Left ventricle myocardium inferior (tissue), 1 donor: ENCODE results near the gene SASH1. TPM values are rescaled to one million over a fixed set of nuclear protein-coding genes. Genes with fewer than 3 reads are reported as not detected.

Source experiments
- DNase-seq: peaks from one replicate; pipeline ENCODE4 v3.0.0-alpha.2; 2020
- H3K27ac ChIP-seq: fragments of 200-600 bp; replicated peaks from 2 replicates; pipeline ENCODE4 v1.8.0; 2021
- H3K27me3 ChIP-seq: fragments of 200-600 bp; 2 replicates; pipeline ENCODE4 v1.8.0; 2021; ENCODE audit warnings: low read depth
- H3K36me3 ChIP-seq: fragments of 200-600 bp; 2 replicates; pipeline ENCODE4 v1.8.0; 2021
- H3K4me1 ChIP-seq: fragments of 200-600 bp; 2 replicates; pipeline ENCODE4 v1.8.0; 2021
- H3K4me3 ChIP-seq: fragments of 200-600 bp; 2 replicates; pipeline ENCODE4 v1.8.0; 2021; ENCODE audit warnings: mild to moderate bottlenecking, moderate library complexity
- H3K9me3 ChIP-seq: fragments of 200-600 bp; replicated peaks from 2 replicates; pipeline ENCODE4 v1.8.0; 2021
- CTCF ChIP-seq: fragments of 200-600 bp; IDR thresholded peaks from 2 replicates; pipeline ENCODE4 v1.8.0; 2021; ENCODE audit warnings: antibody characterized with exemption, mild to moderate bottlenecking, borderline replicate concordance
- intact Hi-C: fragments of 100-400 bp; cut with micrococcal nuclease; formaldehyde crosslinking; loops from one replicate; pipeline ENCODE4 v1.11.0; 2022
- total RNA-seq: library from RNA; stranded (reverse); fragmentation: NEBNext Ultra II Directional; extraction: Animal tissue kit (Norgen Biotek cat#: 25700); gene quantifications from one replicate; pipeline ENCODE4 v1.2.1, GENCODE V29; 2021
- donor health status: DM: no; HTN: yes; CAD: no; lungs with severe emphysema.

The SASH1 gene
- total RNA-seq, 1 donor from 2014 or later: 22.5 TPM

- Histone ChIP-seq H3K4me1 (peaks cover 94% of the 10 kb centered on the region), H3K27ac (peak overlapping the region; percentile 81), H3K4me3 (no peak overlapping the region), H3K9me3 (no peaks in the 10 kb centered on the region), H3K27me3 (no peaks in the 10 kb centered on the region), H3K36me3 (no peaks in the 10 kb centered on the region)
- intact Hi-C loops: no loop called here
- TF ChIP-seq CTCF: no peak
- DNase-seq: no peak
These were observed 55.6 kb downstream of the SASH1 start for GRCh38 chr6:148398244-148398643.

GRCh38 chr6:148398678-148399077 lies 56.0 kb downstream of the SASH1 start:
- Histone ChIP-seq H3K4me1 (peaks cover 94% of the 10 kb centered on the region), H3K9me3 (no peaks in the 10 kb centered on the region), H3K4me3 (no peak overlapping the region), H3K27ac (peak overlapping the region; percentile 81), H3K36me3 (no peaks in the 10 kb centered on the region), H3K27me3 (no peaks in the 10 kb centered on the region)
- intact Hi-C loops: no loop called here
- TF ChIP-seq CTCF: no peak
- no peak for DNase-seq

- intact Hi-C loops: no loop called here
- Histone ChIP-seq H3K27ac (peak overlapping the region; percentile 81), H3K4me1 (peaks cover 92% of the 10 kb centered on the region)
These were observed 58.9 kb downstream of the SASH1 start for GRCh38 chr6:148401571-148401970.

GRCh38 chr6:148404456-148405054 lies 61.9 kb downstream of the SASH1 start:
- Histone ChIP-seq H3K9me3 (no peaks in the 10 kb centered on the region), H3K27me3 (no peaks in the 10 kb centered on the region), H3K4me3 (no peak overlapping the region), H3K27ac (peak overlapping the region; percentile 65), H3K4me1 (peaks cover 72% of the 10 kb centered on the region), H3K36me3 (no peaks in the 10 kb centered on the region)
- TF ChIP-seq CTCF: no peak
- no peak for DNase-seq
- intact Hi-C loops: no loop called here

More at GRCh38 chr6:148401571-148401970, 58.9 kb downstream of the SASH1 start:
- Histone ChIP-seq H3K36me3 (no peaks in the 10 kb centered on the region), H3K4me3 (no peak overlapping the region), H3K9me3 (no peaks in the 10 kb centered on the region), H3K27me3 (no peaks in the 10 kb centered on the region)
- DNase-seq: no peak
- TF ChIP-seq CTCF: no peak

GRCh38 chr6:148405894-148406293 lies 63.3 kb downstream of the SASH1 start:
- Histone ChIP-seq H3K27ac (peak overlapping the region; percentile 65), H3K9me3 (no peaks in the 10 kb centered on the region)
- intact Hi-C loops: no loop called here

More at GRCh38 chr6:148405894-148406293, 63.3 kb downstream of the SASH1 start:
- no peak for DNase-seq
- TF ChIP-seq CTCF: no peak
- H3K36me3 ChIP-seq: no peaks in the 10 kb centered on the region
- H3K4me1 ChIP-seq: peaks cover 58% of the 10 kb centered on the region
- H3K27me3 ChIP-seq: no peaks in the 10 kb centered on the region
- no peak overlapping the region for H3K4me3 ChIP-seq
